Sigmoid colon (tissue), 4 donors: ENCODE results near the gene GSTO2.

Experiments
- POLR2A ChIP-seq, 2 donors: fragments of 450-650 bp; IDR thresholded peaks; one replicate each; pipeline ENCODE4 v1.6.1; 2016; ENCODE audit warnings: antibody characterized with exemption in 2 of 2, mild to moderate bottlenecking in 2 of 2, moderate library complexity in 2 of 2
- POLR2AphosphoS5 ChIP-seq, 4 donors: sonication (generic); formaldehyde crosslinking; IDR thresholded peaks; one replicate each; pipeline ENCODE4 v1.6.1; 2017; ENCODE audit warnings: antibody characterized with exemption in 4 of 4
- TF ChIP-seq, protein P1 (sequence below), 4 experiments: fragments of 450-650 bp in 3 of 4; fragments of 200-600 bp in 1 of 4; IDR thresholded peaks; one replicate each; pipeline ENCODE4 v1.5.1; 2016 to 2019; ENCODE audit warnings: antibody characterized with exemption in 4 of 4, mild to moderate bottlenecking in 3 of 4, moderate library complexity in 2 of 4

DNA sequence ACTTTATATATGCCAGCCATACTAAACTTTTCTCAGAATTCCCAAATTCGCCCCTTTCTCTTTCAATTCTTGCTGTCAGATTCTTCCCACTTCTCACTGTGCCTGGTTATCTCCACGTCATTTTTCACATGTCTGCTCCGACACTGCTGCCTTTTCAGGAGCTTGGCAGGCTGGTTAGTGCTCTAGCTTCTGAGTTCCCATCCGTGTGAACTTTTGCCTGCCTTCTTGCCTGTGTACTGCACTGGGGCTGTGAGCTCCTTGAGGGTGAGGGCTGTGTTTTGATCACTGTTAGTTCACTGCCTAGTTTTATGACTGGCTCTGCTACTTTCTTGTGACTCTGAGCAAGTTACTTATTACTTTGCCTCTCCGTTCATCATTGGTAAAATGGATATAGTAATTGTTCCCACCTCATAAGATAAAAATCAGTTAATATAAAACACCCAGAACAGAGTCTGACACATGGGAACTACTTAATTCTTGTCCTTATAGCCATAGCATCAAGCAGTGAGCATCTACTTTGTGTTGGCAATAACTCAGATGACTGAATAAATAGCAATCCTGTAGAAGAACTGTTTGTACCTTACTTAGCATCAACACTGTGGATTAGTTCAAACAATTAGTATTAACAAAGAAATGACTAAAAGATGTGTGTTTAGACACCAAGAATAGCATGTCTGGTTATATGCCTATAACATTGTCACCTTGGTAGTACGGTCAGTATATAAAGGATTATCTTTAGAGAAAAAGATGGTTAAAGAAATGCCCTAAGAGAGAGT is 8.8 kb upstream of the GSTO2 start:
- no peak for TF ChIP-seq POLR2A (IDR thresholded peaks at IDR 0.05)
- TF ChIP-seq, protein P1, sequence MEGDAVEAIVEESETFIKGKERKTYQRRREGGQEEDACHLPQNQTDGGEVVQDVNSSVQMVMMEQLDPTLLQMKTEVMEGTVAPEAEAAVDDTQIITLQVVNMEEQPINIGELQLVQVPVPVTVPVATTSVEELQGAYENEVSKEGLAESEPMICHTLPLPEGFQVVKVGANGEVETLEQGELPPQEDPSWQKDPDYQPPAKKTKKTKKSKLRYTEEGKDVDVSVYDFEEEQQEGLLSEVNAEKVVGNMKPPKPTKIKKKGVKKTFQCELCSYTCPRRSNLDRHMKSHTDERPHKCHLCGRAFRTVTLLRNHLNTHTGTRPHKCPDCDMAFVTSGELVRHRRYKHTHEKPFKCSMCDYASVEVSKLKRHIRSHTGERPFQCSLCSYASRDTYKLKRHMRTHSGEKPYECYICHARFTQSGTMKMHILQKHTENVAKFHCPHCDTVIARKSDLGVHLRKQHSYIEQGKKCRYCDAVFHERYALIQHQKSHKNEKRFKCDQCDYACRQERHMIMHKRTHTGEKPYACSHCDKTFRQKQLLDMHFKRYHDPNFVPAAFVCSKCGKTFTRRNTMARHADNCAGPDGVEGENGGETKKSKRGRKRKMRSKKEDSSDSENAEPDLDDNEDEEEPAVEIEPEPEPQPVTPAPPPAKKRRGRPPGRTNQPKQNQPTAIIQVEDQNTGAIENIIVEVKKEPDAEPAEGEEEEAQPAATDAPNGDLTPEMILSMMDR (IDR thresholded peaks at IDR 0.05), result no peak
- no peak for TF ChIP-seq POLR2AphosphoS5 (IDR thresholded peaks at IDR 0.05)
